SK-N-SH treated with all-trans-retinoic acid at 6 μM for 48 hours (cell line): ENCODE results near the gene SIL1.

ENCODE experiments used
- ATAC-seq: fragments of 200-7000 bp; cut with Tn5 transposase; 3 replicates; pipeline ENCODE4 v1.9.1; 2020; ENCODE audit warnings: mild to moderate bottlenecking, moderate library complexity
- ARNTL ChIP-seq: fragments of 450-650 bp; formaldehyde crosslinking; IDR thresholded peaks from 2 replicates; pipeline ENCODE4 v1.5.0; 2020; ENCODE audit warnings: low read depth, mild to moderate bottlenecking, moderate library complexity, borderline replicate concordance
- BACH2 ChIP-seq: fragments of 250-450 bp; sonication (Bioruptor Pico); IDR thresholded peaks from 2 replicates; pipeline ENCODE4 v1.9.0; 2021; ENCODE audit warnings: mild to moderate bottlenecking, borderline replicate concordance
- CSDC2 ChIP-seq: fragments of 250-450 bp; sonication (Bioruptor Pico); IDR thresholded peaks from 2 replicates; pipeline ENCODE4 v1.5.0; 2020; ENCODE audit warnings: mild to moderate bottlenecking, moderate library complexity
- ESRRG ChIP-seq: fragments of 250-450 bp; sonication (Bioruptor Pico); IDR thresholded peaks from 2 replicates; pipeline ENCODE4 v1.6.1; 2021; ENCODE audit warnings: mild to moderate bottlenecking
- GLIS3 ChIP-seq: fragments of 250-450 bp; sonication (Bioruptor Pico); IDR thresholded peaks from 2 replicates; pipeline ENCODE4 v1.5.0; 2020; ENCODE audit warnings: mild to moderate bottlenecking, moderate library complexity
- ISL1 ChIP-seq: fragments of 250-450 bp; sonication (Bioruptor Pico); IDR thresholded peaks from 2 replicates; pipeline ENCODE4 v2.1.2; 2022; ENCODE audit warnings: mild to moderate bottlenecking, moderate library complexity
- OSR1 ChIP-seq: fragments of 250-450 bp; sonication (Bioruptor Pico); IDR thresholded peaks from 2 replicates; pipeline ENCODE4 v1.8.0; 2022; ENCODE audit warnings: moderate library complexity, mild to moderate bottlenecking, inconsistent platforms
- PPARA ChIP-seq: fragments of 250-450 bp; sonication (Bioruptor Pico); IDR thresholded peaks from 2 replicates; pipeline ENCODE4 v1.5.0; 2020; ENCODE audit warnings: mild to moderate bottlenecking, borderline replicate concordance
- RARB ChIP-seq: fragments of 250-450 bp; sonication (Bioruptor Pico); IDR thresholded peaks from 2 replicates; pipeline ENCODE4 v1.8.0; 2021; ENCODE audit warnings: mild to moderate bottlenecking, moderate library complexity
- TCF4 ChIP-seq: fragments of 250-450 bp; sonication (Bioruptor Pico); IDR thresholded peaks from 2 replicates; pipeline ENCODE4 v1.8.0; 2021; ENCODE audit warnings: mild to moderate bottlenecking, moderate library complexity, borderline replicate concordance
- TOX ChIP-seq: fragments of 250-450 bp; sonication (Bioruptor Pico); IDR thresholded peaks from 2 replicates; pipeline ENCODE4 v1.8.0; 2021; ENCODE audit warnings: mild to moderate bottlenecking, moderate library complexity, borderline replicate concordance
- ZC3H10 ChIP-seq: fragments of 250-450 bp; sonication (Bioruptor Pico); IDR thresholded peaks from 2 replicates; pipeline ENCODE4 v1.5.1; 2021; ENCODE audit warnings: mild to moderate bottlenecking, moderate library complexity
- ZFP3 ChIP-seq: fragments of 250-450 bp; sonication (Bioruptor Pico); IDR thresholded peaks from 2 replicates; pipeline ENCODE4 v1.5.0; 2020; ENCODE audit warnings: mild to moderate bottlenecking, moderate library complexity
- ZFP30 ChIP-seq: fragments of 450-650 bp; formaldehyde crosslinking; IDR thresholded peaks from 2 replicates; pipeline ENCODE4 v1.5.0; 2022; ENCODE audit warnings: mild to moderate bottlenecking, moderate library complexity
- ZNF565 ChIP-seq: fragments of 450-650 bp; formaldehyde crosslinking; conservative IDR thresholded peaks from 2 replicates; pipeline ENCODE4 v1.5.0; 2020; ENCODE audit warnings: low read depth, mild to moderate bottlenecking, moderate library complexity
- ZNF70 ChIP-seq: fragments of 450-650 bp; formaldehyde crosslinking; IDR thresholded peaks from 2 replicates; pipeline ENCODE4 v1.5.0; 2020; ENCODE audit warnings: mild to moderate bottlenecking, moderate library complexity
- ZNF8 ChIP-seq: fragments of 450-650 bp; formaldehyde crosslinking; IDR thresholded peaks from 2 replicates; pipeline ENCODE4 v1.5.0; 2020; ENCODE audit warnings: mild to moderate bottlenecking, moderate library complexity
- TF ChIP-seq, protein P1 (sequence below): fragments of 250-450 bp; sonication (Bioruptor Pico); IDR thresholded peaks from 2 replicates; pipeline ENCODE4 v1.5.1; 2021; ENCODE audit warnings: mild to moderate bottlenecking, moderate library complexity
- TF ChIP-seq, protein P2 (sequence below): fragments of 250-450 bp; sonication (Bioruptor Pico); IDR thresholded peaks from 2 replicates; pipeline ENCODE4 v1.8.0; 2021; ENCODE audit warnings: low read depth, mild to moderate bottlenecking, moderate library complexity, borderline replicate concordance
- TF ChIP-seq, protein P3 (sequence below): fragments of 250-450 bp; sonication (Bioruptor Pico); IDR thresholded peaks from 2 replicates; pipeline ENCODE4 v1.5.0; 2020; ENCODE audit warnings: mild to moderate bottlenecking, moderate library complexity
- TF ChIP-seq, protein P4 (sequence below): fragments of 250-450 bp; sonication (Bioruptor Pico); IDR thresholded peaks from 2 replicates; pipeline ENCODE4 v1.5.1; 2020; ENCODE audit warnings: low read depth, mild to moderate bottlenecking, moderate library complexity
- TF ChIP-seq, protein P5 (sequence below): fragments of 250-450 bp; sonication (Bioruptor Pico); IDR thresholded peaks from 2 replicates; pipeline ENCODE4 v1.8.0; 2020; ENCODE audit warnings: mild to moderate bottlenecking, moderate library complexity, borderline replicate concordance

The SIL1 gene

DNA sequence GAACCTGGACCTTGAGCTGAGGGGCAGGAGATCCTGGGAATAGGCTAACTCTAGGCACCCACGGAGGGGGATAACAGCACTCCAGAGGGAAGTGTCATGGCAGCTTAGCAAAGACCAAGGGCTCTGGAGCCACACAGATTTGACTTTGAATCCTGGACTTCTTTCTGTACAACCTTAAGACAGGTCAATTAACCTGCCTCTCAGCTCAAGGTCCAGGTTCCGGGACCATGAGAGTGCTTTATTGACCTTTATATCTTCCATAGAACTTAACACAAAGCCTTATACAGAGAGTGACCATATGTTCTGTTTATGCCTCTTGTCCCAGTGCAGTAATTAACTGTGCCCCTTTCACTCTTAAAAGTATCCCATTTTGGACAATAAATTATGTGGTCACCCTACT is 232.5 kb downstream of the SIL1 start:
- no peak for TF ChIP-seq ARNTL (CRISPR knock-in tag)
- no peak for TF ChIP-seq ZNF565 (CRISPR knock-in tag)
- TF ChIP-seq RARB (CRISPR knock-in tag) = no peak
- TF ChIP-seq ZC3H10 (CRISPR knock-in tag) = no peak
- TF ChIP-seq, protein P1, sequence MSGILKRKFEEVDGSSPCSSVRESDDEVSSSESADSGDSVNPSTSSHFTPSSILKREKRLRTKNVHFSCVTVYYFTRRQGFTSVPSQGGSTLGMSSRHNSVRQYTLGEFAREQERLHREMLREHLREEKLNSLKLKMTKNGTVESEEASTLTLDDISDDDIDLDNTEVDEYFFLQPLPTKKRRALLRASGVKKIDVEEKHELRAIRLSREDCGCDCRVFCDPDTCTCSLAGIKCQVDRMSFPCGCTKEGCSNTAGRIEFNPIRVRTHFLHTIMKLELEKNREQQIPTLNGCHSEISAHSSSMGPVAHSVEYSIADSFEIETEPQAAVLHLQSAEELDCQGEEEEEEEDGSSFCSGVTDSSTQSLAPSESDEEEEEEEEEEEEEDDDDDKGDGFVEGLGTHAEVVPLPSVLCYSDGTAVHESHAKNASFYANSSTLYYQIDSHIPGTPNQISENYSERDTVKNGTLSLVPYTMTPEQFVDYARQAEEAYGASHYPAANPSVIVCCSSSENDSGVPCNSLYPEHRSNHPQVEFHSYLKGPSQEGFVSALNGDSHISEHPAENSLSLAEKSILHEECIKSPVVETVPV (CRISPR knock-in tag) = no peak
- TF ChIP-seq ZFP3 = no peak
- TF ChIP-seq CSDC2 (CRISPR knock-in tag) = no peak
- TF ChIP-seq, protein P2, sequence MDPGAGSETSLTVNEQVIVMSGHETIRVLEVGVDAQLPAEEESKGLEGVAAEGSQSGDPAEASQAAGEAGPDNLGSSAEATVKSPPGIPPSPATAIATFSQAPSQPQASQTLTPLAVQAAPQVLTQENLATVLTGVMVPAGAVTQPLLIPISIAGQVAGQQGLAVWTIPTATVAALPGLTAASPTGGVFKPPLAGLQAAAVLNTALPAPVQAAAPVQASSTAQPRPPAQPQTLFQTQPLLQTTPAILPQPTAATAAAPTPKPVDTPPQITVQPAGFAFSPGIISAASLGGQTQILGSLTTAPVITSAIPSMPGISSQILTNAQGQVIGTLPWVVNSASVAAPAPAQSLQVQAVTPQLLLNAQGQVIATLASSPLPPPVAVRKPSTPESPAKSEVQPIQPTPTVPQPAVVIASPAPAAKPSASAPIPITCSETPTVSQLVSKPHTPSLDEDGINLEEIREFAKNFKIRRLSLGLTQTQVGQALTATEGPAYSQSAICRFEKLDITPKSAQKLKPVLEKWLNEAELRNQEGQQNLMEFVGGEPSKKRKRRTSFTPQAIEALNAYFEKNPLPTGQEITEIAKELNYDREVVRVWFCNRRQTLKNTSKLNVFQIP (CRISPR knock-in tag) = no peak
- no peak for TF ChIP-seq ZNF8 (CRISPR knock-in tag)
- no peak for TF ChIP-seq TCF4 (CRISPR knock-in tag)
- no peak for TF ChIP-seq ZFP30 (CRISPR knock-in tag)
- TF ChIP-seq TOX = no peak
- TF ChIP-seq, all 23 proteins: peak for 0
- ATAC-seq = no peak

DNA sequence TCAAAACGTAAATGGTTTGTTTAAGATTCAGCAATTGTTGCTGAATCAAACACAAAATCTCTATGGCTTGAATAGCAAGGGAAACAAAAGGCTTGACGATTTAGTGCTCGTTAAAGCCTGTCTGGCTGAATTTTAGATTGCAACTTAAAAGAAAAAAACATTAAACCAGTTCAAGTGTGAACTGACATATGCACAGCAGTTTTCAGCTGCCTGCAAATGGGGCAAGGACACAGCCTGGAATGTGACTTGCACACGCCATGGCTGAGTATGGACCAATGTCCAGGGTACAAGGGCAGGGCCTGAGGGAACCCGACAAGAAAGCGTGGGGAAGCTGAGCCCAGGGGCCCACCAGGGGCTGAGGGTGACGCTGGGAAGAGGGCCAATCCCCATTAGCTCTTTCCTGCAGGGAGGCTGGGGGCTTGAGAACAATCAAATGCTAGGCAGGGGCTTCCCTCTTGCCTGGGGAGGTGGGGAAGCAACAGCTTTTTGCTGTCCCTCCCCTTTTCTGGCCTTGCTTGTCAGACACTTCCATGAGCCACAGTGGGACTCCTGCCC is 233.4 kb downstream of the SIL1 start:
- TF ChIP-seq, protein P1 (CRISPR knock-in tag) = no peak
- no peak for TF ChIP-seq ARNTL (CRISPR knock-in tag)
- TF ChIP-seq, protein P3, sequence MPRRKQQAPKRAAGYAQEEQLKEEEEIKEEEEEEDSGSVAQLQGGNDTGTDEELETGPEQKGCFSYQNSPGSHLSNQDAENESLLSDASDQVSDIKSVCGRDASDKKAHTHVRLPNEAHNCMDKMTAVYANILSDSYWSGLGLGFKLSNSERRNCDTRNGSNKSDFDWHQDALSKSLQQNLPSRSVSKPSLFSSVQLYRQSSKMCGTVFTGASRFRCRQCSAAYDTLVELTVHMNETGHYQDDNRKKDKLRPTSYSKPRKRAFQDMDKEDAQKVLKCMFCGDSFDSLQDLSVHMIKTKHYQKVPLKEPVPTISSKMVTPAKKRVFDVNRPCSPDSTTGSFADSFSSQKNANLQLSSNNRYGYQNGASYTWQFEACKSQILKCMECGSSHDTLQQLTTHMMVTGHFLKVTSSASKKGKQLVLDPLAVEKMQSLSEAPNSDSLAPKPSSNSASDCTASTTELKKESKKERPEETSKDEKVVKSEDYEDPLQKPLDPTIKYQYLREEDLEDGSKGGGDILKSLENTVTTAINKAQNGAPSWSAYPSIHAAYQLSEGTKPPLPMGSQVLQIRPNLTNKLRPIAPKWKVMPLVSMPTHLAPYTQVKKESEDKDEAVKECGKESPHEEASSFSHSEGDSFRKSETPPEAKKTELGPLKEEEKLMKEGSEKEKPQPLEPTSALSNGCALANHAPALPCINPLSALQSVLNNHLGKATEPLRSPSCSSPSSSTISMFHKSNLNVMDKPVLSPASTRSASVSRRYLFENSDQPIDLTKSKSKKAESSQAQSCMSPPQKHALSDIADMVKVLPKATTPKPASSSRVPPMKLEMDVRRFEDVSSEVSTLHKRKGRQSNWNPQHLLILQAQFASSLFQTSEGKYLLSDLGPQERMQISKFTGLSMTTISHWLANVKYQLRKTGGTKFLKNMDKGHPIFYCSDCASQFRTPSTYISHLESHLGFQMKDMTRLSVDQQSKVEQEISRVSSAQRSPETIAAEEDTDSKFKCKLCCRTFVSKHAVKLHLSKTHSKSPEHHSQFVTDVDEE = no peak
- no peak for TF ChIP-seq RARB (CRISPR knock-in tag)
- no peak for TF ChIP-seq TCF4 (CRISPR knock-in tag)
- no peak for TF ChIP-seq GLIS3
- TF ChIP-seq, protein P2 (CRISPR knock-in tag) = no peak
- TF ChIP-seq ZFP3 = no peak
- TF ChIP-seq, protein P4, sequence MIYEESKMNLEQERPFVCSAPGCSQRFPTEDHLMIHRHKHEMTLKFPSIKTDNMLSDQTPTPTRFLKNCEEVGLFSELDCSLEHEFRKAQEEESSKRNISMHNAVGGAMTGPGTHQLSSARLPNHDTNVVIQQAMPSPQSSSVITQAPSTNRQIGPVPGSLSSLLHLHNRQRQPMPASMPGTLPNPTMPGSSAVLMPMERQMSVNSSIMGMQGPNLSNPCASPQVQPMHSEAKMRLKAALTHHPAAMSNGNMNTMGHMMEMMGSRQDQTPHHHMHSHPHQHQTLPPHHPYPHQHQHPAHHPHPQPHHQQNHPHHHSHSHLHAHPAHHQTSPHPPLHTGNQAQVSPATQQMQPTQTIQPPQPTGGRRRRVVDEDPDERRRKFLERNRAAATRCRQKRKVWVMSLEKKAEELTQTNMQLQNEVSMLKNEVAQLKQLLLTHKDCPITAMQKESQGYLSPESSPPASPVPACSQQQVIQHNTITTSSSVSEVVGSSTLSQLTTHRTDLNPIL = no peak
- TF ChIP-seq BACH2 = no peak
- no peak for TF ChIP-seq ISL1 (CRISPR knock-in tag)
- TF ChIP-seq ESRRG (CRISPR knock-in tag) = no peak
- TF ChIP-seq ZNF70 (CRISPR knock-in tag) = no peak
- TF ChIP-seq, protein P5, sequence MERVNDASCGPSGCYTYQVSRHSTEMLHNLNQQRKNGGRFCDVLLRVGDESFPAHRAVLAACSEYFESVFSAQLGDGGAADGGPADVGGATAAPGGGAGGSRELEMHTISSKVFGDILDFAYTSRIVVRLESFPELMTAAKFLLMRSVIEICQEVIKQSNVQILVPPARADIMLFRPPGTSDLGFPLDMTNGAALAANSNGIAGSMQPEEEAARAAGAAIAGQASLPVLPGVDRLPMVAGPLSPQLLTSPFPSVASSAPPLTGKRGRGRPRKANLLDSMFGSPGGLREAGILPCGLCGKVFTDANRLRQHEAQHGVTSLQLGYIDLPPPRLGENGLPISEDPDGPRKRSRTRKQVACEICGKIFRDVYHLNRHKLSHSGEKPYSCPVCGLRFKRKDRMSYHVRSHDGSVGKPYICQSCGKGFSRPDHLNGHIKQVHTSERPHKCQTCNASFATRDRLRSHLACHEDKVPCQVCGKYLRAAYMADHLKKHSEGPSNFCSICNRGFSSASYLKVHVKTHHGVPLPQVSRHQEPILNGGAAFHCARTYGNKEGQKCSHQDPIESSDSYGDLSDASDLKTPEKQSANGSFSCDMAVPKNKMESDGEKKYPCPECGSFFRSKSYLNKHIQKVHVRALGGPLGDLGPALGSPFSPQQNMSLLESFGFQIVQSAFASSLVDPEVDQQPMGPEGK (CRISPR knock-in tag) = no peak
- TF ChIP-seq PPARA (CRISPR knock-in tag) = no peak
- TF ChIP-seq OSR1 (CRISPR knock-in tag) = no peak

More for the DNA sequence above, 233.4 kb downstream of the SIL1 start:
- ATAC-seq = no peak
